GM10266 (cell line): Measurements from ENCODE around the gene L3MBTL1.
"Not testable (repeated sequence)": the region's sequence is repeated elsewhere in the genome, so short reads cannot be mapped to it uniquely, and the experiment has no call there.

Experiments
- DNase-seq: peaks from one replicate; pipeline ENCODE4 v3.0.0; 2012; ENCODE audit errors: extremely low spot score
- TF ChIP-seq, protein P1 (sequence below): IDR thresholded peaks from 2 replicates; pipeline ENCODE4 v1.5.1; 2012; ENCODE audit warnings: mild to moderate bottlenecking, low read depth; ENCODE audit not compliant: control insufficient read depth, insufficient read depth; ENCODE audit errors: missing control alignments

Gene L3MBTL1

DNA sequence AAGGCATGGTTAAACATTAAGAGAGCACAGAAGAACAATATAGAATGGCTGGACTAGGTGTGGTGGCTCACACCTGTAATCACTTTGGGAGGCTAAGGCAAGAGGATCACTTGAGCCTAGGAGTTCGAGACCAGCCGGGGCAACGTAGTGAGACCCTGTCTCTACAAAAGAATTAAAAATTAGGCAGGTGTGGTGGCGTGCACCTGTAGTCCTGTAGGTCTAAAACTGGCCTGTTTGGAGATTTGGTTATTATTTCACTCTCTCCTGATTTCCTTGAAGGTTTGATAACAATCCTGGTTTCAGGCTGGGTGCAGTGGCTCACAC, 34.2 kb upstream of the L3MBTL1 start:
- no peak for DNase-seq
- TF ChIP-seq, protein P1, sequence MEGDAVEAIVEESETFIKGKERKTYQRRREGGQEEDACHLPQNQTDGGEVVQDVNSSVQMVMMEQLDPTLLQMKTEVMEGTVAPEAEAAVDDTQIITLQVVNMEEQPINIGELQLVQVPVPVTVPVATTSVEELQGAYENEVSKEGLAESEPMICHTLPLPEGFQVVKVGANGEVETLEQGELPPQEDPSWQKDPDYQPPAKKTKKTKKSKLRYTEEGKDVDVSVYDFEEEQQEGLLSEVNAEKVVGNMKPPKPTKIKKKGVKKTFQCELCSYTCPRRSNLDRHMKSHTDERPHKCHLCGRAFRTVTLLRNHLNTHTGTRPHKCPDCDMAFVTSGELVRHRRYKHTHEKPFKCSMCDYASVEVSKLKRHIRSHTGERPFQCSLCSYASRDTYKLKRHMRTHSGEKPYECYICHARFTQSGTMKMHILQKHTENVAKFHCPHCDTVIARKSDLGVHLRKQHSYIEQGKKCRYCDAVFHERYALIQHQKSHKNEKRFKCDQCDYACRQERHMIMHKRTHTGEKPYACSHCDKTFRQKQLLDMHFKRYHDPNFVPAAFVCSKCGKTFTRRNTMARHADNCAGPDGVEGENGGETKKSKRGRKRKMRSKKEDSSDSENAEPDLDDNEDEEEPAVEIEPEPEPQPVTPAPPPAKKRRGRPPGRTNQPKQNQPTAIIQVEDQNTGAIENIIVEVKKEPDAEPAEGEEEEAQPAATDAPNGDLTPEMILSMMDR = no peak

DNA sequence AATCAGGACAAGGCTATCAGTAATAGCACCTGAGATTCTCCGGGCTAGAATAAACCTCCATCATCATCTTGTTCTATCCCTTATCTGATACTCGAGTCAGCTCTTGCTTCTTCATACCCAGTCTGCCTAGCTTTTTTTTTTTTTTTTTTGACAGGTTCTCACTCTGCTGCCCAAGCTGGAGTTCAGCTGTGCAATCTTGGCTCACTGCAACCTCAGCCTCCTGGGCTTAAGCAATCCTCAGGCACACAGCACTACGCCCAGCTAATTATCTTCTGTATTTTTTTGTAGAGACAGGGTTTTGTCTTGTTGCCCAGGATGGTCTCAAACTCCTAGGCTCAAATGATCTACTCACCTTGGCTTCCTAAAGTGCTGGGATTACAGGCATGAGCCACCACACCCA, 30.3 kb upstream of the L3MBTL1 start:
- DNase-seq = no peak
- TF ChIP-seq, protein P1 = no peak

DNA sequence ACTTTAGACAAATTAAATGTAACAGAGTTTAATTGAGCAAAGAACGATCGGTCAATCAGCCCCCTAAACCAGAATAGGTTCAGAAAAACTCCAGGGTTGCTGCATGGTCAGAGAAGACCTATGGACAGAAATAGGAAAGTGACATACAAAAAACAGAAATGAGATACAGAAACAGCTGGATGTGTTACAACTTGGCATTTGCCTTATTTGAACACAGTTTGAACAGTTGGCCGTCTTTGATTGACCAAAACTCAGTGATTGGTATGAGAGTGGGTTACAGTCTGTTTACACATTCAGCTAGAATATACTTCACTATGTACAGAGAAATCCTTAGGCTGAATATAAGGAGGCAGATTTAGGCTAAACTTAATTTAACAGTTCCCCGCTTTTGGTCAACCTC, 29.9 kb upstream of the L3MBTL1 start:
- TF ChIP-seq, protein P1 = no peak
- DNase-seq = no peak

DNA sequence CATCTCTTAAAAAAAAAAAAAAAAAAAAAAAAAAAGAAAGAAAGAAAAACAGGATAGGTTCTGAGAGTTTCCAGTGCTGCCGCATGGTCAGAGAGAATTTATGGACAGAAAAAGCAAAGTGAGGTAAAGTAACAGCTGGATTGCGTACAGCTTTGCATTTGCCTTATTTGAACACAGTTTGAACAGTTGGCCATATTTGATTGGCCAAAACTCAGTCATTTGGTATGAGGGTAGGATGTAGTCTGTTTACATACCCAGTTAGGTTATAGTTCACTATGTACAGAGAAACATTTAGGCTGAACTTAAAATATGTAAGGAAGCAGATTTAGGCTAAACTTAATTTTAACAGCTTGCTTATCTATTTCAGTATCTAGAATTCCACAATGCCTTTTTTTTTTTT, 17.5 kb upstream of the L3MBTL1 start:
- TF ChIP-seq, protein P1 = no peak
- no peak for DNase-seq

DNA sequence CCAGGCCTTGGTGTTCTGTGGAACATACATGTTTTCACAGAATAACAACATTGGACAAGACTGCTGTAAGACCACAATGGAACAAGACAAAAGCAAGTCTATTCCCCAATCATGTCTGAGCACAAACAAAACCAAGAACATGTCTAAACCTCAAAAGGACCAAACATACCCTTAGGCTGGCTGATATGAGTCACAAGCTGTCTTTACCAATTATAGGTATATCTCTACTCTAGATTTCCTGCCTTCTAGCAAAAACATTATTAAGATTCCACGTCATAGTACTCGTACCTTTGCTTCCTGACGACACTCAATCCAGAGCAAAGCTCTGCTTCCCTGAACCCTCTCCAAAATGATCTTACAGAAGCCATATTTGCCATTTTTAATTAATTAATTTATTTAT, 15.4 kb upstream of the L3MBTL1 start:
- TF ChIP-seq, protein P1 = no peak

DNA sequence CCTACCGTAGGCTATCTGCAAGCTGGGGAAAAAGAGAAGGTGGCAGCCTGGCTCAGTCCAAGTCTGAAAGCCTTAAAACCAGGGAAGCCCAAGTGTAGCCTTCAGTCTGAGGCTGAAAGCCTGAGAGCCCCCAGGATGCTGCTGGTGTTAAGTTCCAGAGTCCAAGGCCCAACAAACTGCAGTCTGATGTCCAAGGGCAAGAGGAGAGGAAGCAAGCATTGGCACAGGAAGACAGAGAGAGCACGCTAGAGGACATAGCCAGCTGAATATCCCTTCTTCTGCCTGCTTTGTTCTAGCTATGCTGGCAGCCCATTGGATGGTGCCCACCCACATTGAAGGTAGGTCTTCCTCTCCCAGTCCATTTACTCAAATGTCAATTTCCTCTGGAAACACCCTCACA, 12.1 kb upstream of the L3MBTL1 start:
- no peak for DNase-seq
- TF ChIP-seq, protein P1 = no peak

More for the DNA sequence above, 15.4 kb upstream of the L3MBTL1 start:
- DNase-seq = peak; percentile 53

DNA sequence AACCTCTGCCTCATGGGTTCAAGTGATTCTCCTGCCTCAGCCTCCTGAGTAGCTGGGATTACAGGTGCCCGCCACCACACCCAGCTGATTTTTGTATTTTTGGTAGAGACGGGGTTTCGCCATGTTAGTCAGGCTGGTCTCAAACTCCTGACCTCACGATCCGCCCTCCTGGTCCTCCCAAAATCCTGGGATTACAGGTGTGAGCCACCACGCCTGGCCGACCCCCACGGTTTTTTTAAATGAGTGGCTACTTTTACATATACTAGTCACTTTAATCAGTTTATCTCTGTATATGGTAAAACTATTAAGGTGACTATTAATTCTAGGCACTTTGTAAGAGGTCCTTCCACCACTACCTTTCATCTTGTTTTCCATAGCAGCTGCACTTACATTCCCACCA, 5.5 kb upstream of the L3MBTL1 start:
- DNase-seq = not testable (repeated sequence)

DNA sequence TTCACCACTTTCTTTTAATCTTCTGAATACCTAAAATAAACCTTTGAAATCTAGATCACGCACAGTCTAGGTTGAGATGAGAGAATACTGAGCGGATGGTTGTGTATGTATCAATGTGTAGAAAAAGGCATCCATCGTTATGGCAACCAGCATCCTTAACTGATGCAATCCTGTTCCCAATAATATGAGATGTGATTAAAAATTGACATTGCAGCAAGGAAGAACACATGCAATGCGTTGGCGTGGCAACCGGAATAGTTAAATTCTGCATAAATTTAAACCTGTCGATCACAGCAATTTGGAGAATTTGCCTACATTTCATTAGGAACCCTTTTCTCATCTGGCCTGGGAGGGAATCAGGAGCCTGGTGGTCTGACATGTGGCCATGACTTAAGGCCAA, 1.3 kb upstream of the L3MBTL1 start:
- DNase-seq = no peak
- TF ChIP-seq, protein P1 = no peak
